GM12878 (cell line): Measurements from ENCODE around the gene EIF2B5. TPM values are rescaled to one million over a fixed set of nuclear protein-coding genes. Genes with fewer than 3 reads are reported as not detected.

Experiments used
- ATAC-seq: fragments of 200-7000 bp; cut with Tn5 transposase; 3 replicates; pipeline ENCODE4 v1.9.1; 2020; ENCODE audit warnings: mild to moderate bottlenecking, moderate library complexity
- BruUV-seq: library from RNA; stranded (reverse); fragments of 400-500 nt; replicated peaks from 2 replicates; lab custom pipeline; 2021; lab: Mats Ljungman, UMichigan
- CTCF ChIA-PET: fragments of 300-600 bp; sonication (Branson Sonifier 250); formaldehyde crosslinking; extraction: SDS; loops from one replicate; lab custom pipeline; 2021; ENCODE audit warnings: inconsistent platforms; lab: Yijun Ruan, JAX
- POLR2A ChIA-PET: fragments of 350-600 bp; formaldehyde crosslinking; extraction: SDS; loops from one replicate; lab custom pipeline; 2021; ENCODE audit warnings: inconsistent platforms; lab: Charles Lee
- RAD21 ChIA-PET: fragments of 300-600 bp; sonication (Branson Sonifier 250); formaldehyde crosslinking; loops from one replicate; lab custom pipeline; 2023; ENCODE audit warnings: antibody characterized with exemption; ENCODE audit not compliant: unreplicated experiment; lab: Charles Lee
- SMC1A ChIA-PET: fragments of 300-600 bp; sonication (Branson Sonifier 250); formaldehyde crosslinking; loops from one replicate; lab custom pipeline; 2023; ENCODE audit not compliant: unreplicated experiment, uncharacterized antibody; lab: Charles Lee
- DNase-seq: peaks from one replicate; pipeline ENCODE4 v3.0.0-alpha.2; 2011; ENCODE audit warnings: low read depth, low spot score
- FAIRE-seq: peaks from 3 replicates; lab custom pipeline; 2011; peaks lifted over from hg19 to GRCh38; lab: Jason Lieb, UNC
- H2AFZ ChIP-seq: 2 replicates; pipeline ENCODE4 v1.6.0; 2011; ENCODE audit warnings: low read depth, low read length, control low read depth; ENCODE audit not compliant: control insufficient read depth
- H3K27ac ChIP-seq: 2 replicates; pipeline ENCODE4 v1.5.1; 2011; ENCODE audit warnings: control low read depth; ENCODE audit not compliant: control insufficient read depth, insufficient read depth
- H3K27me3 ChIP-seq, 2 experiments: replicated peaks in 1 of 2; 2 replicates each; pipeline versions ENCODE4 v1.6.0 to v1.6.1; 2011; ENCODE audit warnings: low read length in 1 of 2; ENCODE audit not compliant: control insufficient read depth in 2 of 2, insufficient read depth in 2 of 2
- H3K36me3 ChIP-seq, 2 experiments: 2 replicates each; pipeline ENCODE4 v1.5.1; 2011; ENCODE audit warnings: low read length in 1 of 2; ENCODE audit not compliant: control insufficient read depth in 2 of 2, insufficient read depth in 2 of 2
- H3K4me1 ChIP-seq: 2 replicates; pipeline ENCODE4 v1.6.1; 2011; ENCODE audit warnings: mild to moderate bottlenecking, low read length, moderate library complexity, mixed read lengths; ENCODE audit not compliant: control insufficient read depth, insufficient read depth
- H3K4me2 ChIP-seq: 2 replicates; pipeline ENCODE4 v1.6.0; 2011; ENCODE audit warnings: control low read depth; ENCODE audit not compliant: control insufficient read depth, insufficient read depth
- H3K4me3 ChIP-seq: fragments of 200-600 bp; sonication (generic); 2 replicates; pipeline ENCODE4 v1.5.1; 2016
- H3K79me2 ChIP-seq: 2 replicates; pipeline ENCODE4 v1.6.0; 2011; ENCODE audit warnings: low read length; ENCODE audit not compliant: control insufficient read depth, insufficient read depth
- H3K9ac ChIP-seq: 2 replicates; pipeline ENCODE4 v1.8.0; 2011; ENCODE audit warnings: low read length, control low read depth, mixed read lengths; ENCODE audit not compliant: control insufficient read depth, insufficient read depth
- H3K9me3 ChIP-seq: replicated peaks from 3 replicates; pipeline ENCODE4 v1.5.1; 2011; ENCODE audit warnings: mild to moderate bottlenecking, low read length; ENCODE audit not compliant: control insufficient read depth, insufficient read depth
- H4K20me1 ChIP-seq: 2 replicates; pipeline ENCODE4 v1.6.0; 2011; ENCODE audit not compliant: control insufficient read depth, insufficient read depth
- ASH2L ChIP-seq: fragments of 300-600, 200-600 bp; sonication (generic); IDR thresholded peaks from 2 replicates; pipeline ENCODE4 v1.6.1; 2017; ENCODE audit warnings: low read depth, mild to moderate bottlenecking, borderline replicate concordance
- BMI1 ChIP-seq: fragments of 450-650 bp; IDR thresholded peaks from 2 replicates; pipeline ENCODE4 v1.6.1; 2016; ENCODE audit warnings: mild to moderate bottlenecking, moderate library complexity, borderline replicate concordance
- JUNB ChIP-seq: IDR thresholded peaks from 2 replicates; pipeline ENCODE4 v1.6.1; 2016; ENCODE audit warnings: antibody characterized with exemption, mild to moderate bottlenecking
- MEF2B ChIP-seq: fragments of 450-650 bp; IDR thresholded peaks from 2 replicates; pipeline ENCODE4 v1.6.1; 2018; ENCODE audit warnings: mild to moderate bottlenecking, moderate library complexity; ENCODE audit not compliant: partially characterized antibody, poor library complexity, severe bottlenecking
- NFXL1 ChIP-seq: fragments of 450-650 bp; IDR thresholded peaks from 2 replicates; pipeline ENCODE4 v1.6.1; 2017; ENCODE audit warnings: antibody characterized with exemption, mild to moderate bottlenecking, borderline replicate concordance
- PBX3 ChIP-seq: IDR thresholded peaks from 2 replicates; pipeline ENCODE4 v1.6.1; 2011; ENCODE audit warnings: mild to moderate bottlenecking, low read depth, low read length, moderate library complexity; ENCODE audit not compliant: insufficient replicate concordance
- PRDM15 ChIP-seq: fragments of 450-650 bp; formaldehyde crosslinking; IDR thresholded peaks from 2 replicates; pipeline ENCODE4 v1.4.0; 2020; ENCODE audit warnings: mild to moderate bottlenecking, moderate library complexity
- TCF7 ChIP-seq: IDR thresholded peaks from 2 replicates; pipeline ENCODE4 v1.6.1; 2014; ENCODE audit warnings: antibody characterized with exemption, borderline replicate concordance
- ZNF217 ChIP-seq: fragments of 450-650 bp; IDR thresholded peaks from 2 replicates; pipeline ENCODE4 v1.6.1; 2017; ENCODE audit warnings: antibody characterized with exemption, mild to moderate bottlenecking
- WGBS: methylation state at CpG from one replicate; pipeline ENCODE4 v1.1.6; 2016; ENCODE audit warnings: low lambda C conversion rate; ENCODE audit not compliant: insufficient replicate concordance, insufficient coverage; ENCODE audit errors: missing lambda C conversion rate; 5-methylcytosine and 5-hydroxymethylcytosine counted together
- in situ Hi-C: fragments of 300-500 bp; cut with MboI; formaldehyde crosslinking; loops from 9 replicates; pipeline ENCODE4 v1.14.3; 2018; ENCODE audit warnings: mixed read lengths
- intact Hi-C: fragments of 100-400 bp; cut with micrococcal nuclease; formaldehyde crosslinking; loops from one replicate; pipeline ENCODE4 v1.14.2; 2022; ENCODE audit not compliant: unreplicated experiment
- polyA plus RNA-seq, 11 experiments: library from polyadenylated mRNA; depleted of rRNA in 4 of 11; unstranded in 6 of 11; stranded (reverse) in 5 of 11; fragments of >200 nt; fragmentation: Nextera tagmentation in 4 of 11; fragmentation: Illumina TruSeq in 1 of 11; extraction: Ambion mirVana in 4 of 11; extraction: Trizol in 1 of 11; gene quantifications; 1 replicate in 1 of 11; 2 replicates in 10 of 11; pipeline versions ENCODE4 v1.2.1 to v1.2.3, GENCODE V29; 2011 to 2016; ENCODE audit warnings: inconsistent platforms in 2 of 11, missing spikeins in 2 of 11, low read depth in 1 of 11
- total RNA-seq, 4 experiments: library from RNA; depleted of rRNA in 3 of 4; stranded (reverse); fragments of >200 nt in 3 of 4; fragmentation: Illumina TruSeq in 1 of 4; extraction: Trizol in 1 of 4; gene quantifications; 2 replicates each; pipeline versions ENCODE4 v1.2.1 to v1.2.3, GENCODE V29; 2013 to 2021
- TF ChIP-seq, protein P1 (sequence below): IDR thresholded peaks from 2 replicates; pipeline ENCODE4 v1.6.1; 2011; ENCODE audit warnings: low read depth, low read length, improper control_type of control experiment, borderline replicate concordance

The EIF2B5 gene
- total and polyA plus RNA-seq, 10 of the 15 experiments (the other 5 are each of a cell fraction or from before 2014, with no cell fraction given), result 13.7 to 82.7 (median 52.2) TPM

GRCh38 chr3:184183679-184184078, 48.5 kb downstream of the EIF2B5 start:
- no TSS peak for BruUV-seq
- WGBS, result 87% methylated on average over 5 of the region's 5 CpGs
- Histone ChIP-seq H3K4me2 (no peak overlapping the region), H3K9me3 (no peaks in the 10 kb centered on the region), H3K9ac (no peak overlapping the region), H3K36me3 (peaks cover 19 to 34% of the 10 kb centered on the region in 2 experiments), H3K79me2 (peaks cover 26% of the 10 kb centered on the region), H3K27me3 (no peaks in the 10 kb centered on the region), H4K20me1 (no peaks in the 10 kb centered on the region), H3K4me3 (no peak overlapping the region), H3K4me1 (0 out of 2 replicates have a peak, but pooled peaks cover 4% of the 10 kb centered on the region), H2AFZ (no peak overlapping the region), H3K27ac (no peak overlapping the region)
- in situ Hi-C loops, result no loop called here
- DNase-seq, result no peak
- ChIA-PET RAD21 (no interaction called here), POLR2A (interaction anchor here (0.9 to 1.4 kb wide), 2 partner anchors 10 to 49 kb away, joined by 3 to 4 read pairs; no protein-coding TSS in a partner anchor), CTCF (no interaction called here), SMC1A (interaction anchor here (0.9 kb wide), 1 partner anchor 28 kb away, joined by 3 read pairs; the partner anchor contains the start of gene DVL3)
- intact Hi-C loops, result no loop called here
- FAIRE-seq, result no peak
- ATAC-seq, result no peak
- TF ChIP-seq, protein P1, sequence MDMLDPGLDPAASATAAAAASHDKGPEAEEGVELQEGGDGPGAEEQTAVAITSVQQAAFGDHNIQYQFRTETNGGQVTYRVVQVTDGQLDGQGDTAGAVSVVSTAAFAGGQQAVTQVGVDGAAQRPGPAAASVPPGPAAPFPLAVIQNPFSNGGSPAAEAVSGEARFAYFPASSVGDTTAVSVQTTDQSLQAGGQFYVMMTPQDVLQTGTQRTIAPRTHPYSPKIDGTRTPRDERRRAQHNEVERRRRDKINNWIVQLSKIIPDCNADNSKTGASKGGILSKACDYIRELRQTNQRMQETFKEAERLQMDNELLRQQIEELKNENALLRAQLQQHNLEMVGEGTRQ, result no peak
- TF ChIP-seq ZNF217 (no peak), JUNB (no peak), MEF2B (no peak), TCF7 (no peak), BMI1 (no peak), ASH2L (no peak), PBX3 (no peak), NFXL1 (no peak), PRDM15 (CRISPR knock-in tag) (no peak)
